Bronchial epithelial cell (primary cell): ENCODE results near the gene TRPM1. TPM values are rescaled to one million over a fixed set of nuclear protein-coding genes. Genes with fewer than 3 reads are reported as not detected.

Experiments used
- DNase-seq: peaks from one replicate; pipeline ENCODE4 v3.0.0-alpha.2; 2010; ENCODE audit warnings: low read depth
- FAIRE-seq: peaks from 2 replicates; lab custom pipeline; 2011; peaks lifted over from hg19 to GRCh38; lab: Jason Lieb, UNC
- H3K27me3 ChIP-seq: 2 replicates; pipeline ENCODE4 v1.5.1; 2011; ENCODE audit warnings: low read length; ENCODE audit not compliant: control insufficient read depth, insufficient read depth
- H3K36me3 ChIP-seq: 2 replicates; pipeline ENCODE4 v1.5.1; 2011; ENCODE audit warnings: low read length; ENCODE audit not compliant: control insufficient read depth, insufficient read depth
- H3K4me3 ChIP-seq: 2 replicates; pipeline ENCODE4 v1.5.1; 2011; ENCODE audit warnings: mild to moderate bottlenecking, low read depth, low read length, control low read depth
- CTCF ChIP-seq: IDR thresholded peaks from 2 replicates; pipeline ENCODE4 v1.5.1; 2011; ENCODE audit warnings: mild to moderate bottlenecking, moderate library complexity, low read length, control low read depth, inconsistent platforms; ENCODE audit not compliant: insufficient read depth, severe bottlenecking
- total RNA-seq: library from RNA; depleted of rRNA; stranded (reverse); fragments of >200 nt; gene quantifications from 2 replicates; pipeline ENCODE4 v1.2.1, GENCODE V29; 2014

TRPM1 gene
- total RNA-seq, 1 donor from 2014 or later, result under 0.01 TPM

- FAIRE-seq (no peak), DNase-seq (no peak)
- Histone ChIP-seq H3K4me3 (no peak overlapping the region), H3K27me3 (peaks cover 6% of the 10 kb centered on the region), H3K36me3 (no peaks in the 10 kb centered on the region)
- TF ChIP-seq CTCF, result no peak
Measured at GRCh38 chr15:31077181-31077580, 24.3 kb downstream of the TRPM1 start.

GRCh38 chr15:31074321-31074720 is 27.2 kb downstream of the TRPM1 start:
- Histone ChIP-seq H3K36me3 (no peaks in the 10 kb centered on the region), H3K4me3 (no peak overlapping the region), H3K27me3 (peaks cover 6% of the 10 kb centered on the region)
- FAIRE-seq (no peak), DNase-seq (no peak)
- no peak for TF ChIP-seq CTCF

GRCh38 chr15:31070867-31071266 is 30.7 kb downstream of the TRPM1 start:
- DNase-seq (no peak), FAIRE-seq (no peak)
- peaks cover 2% of the 10 kb centered on the region for H3K27me3 ChIP-seq
- TF ChIP-seq CTCF, result no peak
- H3K36me3 ChIP-seq, result no peaks in the 10 kb centered on the region
- H3K4me3 ChIP-seq, result no peak overlapping the region

GRCh38 chr15:31069360-31070000 is 32.0 kb downstream of the TRPM1 start:
- no peak for FAIRE-seq
- H3K36me3 ChIP-seq, result no peaks in the 10 kb centered on the region
- no peak for TF ChIP-seq CTCF
- H3K4me3 ChIP-seq, result no peak overlapping the region
- no peak for DNase-seq
- H3K27me3 ChIP-seq, result no peaks in the 10 kb centered on the region

GRCh38 chr15:31067890-31068603 is 33.5 kb downstream of the TRPM1 start:
- no peaks in the 10 kb centered on the region for H3K36me3 ChIP-seq
- FAIRE-seq, result no peak
- TF ChIP-seq CTCF, result no peak

More at GRCh38 chr15:31067890-31068603, 33.5 kb downstream of the TRPM1 start:
- no peak for DNase-seq
- Histone ChIP-seq H3K4me3 (no peak overlapping the region), H3K27me3 (no peaks in the 10 kb centered on the region)
